ENCODE measurements around the gene ICOS.

- TF ChIP-seq CTCF (IDR thresholded peaks at IDR 0.05) (no peak), POLR2A (IDR thresholded peaks at IDR 0.05) (no peak), EP300 (IDR thresholded peaks at IDR 0.05; ENCODE audit: low read depth) (no peak), POLR2AphosphoS5 (IDR thresholded peaks at IDR 0.05) (no peak)
These were observed 30.9 kb upstream of the ICOS start for GRCh38 chr2:203905656-203906055.
